AG09319 (cell line): Measurements from ENCODE around the gene RAE1.

Experiments
- DNase-seq: peaks from one replicate; pipeline ENCODE4 v3.0.0-alpha.2; 2010; ENCODE audit warnings: low read depth; ENCODE audit errors: extremely low read depth
- TF ChIP-seq, protein P1 (sequence below): IDR thresholded peaks from 2 replicates; pipeline ENCODE4 v1.5.1; 2011; ENCODE audit warnings: low read depth, mild to moderate bottlenecking, inconsistent platforms, low read length, moderate library complexity

RAE1 gene

DNA sequence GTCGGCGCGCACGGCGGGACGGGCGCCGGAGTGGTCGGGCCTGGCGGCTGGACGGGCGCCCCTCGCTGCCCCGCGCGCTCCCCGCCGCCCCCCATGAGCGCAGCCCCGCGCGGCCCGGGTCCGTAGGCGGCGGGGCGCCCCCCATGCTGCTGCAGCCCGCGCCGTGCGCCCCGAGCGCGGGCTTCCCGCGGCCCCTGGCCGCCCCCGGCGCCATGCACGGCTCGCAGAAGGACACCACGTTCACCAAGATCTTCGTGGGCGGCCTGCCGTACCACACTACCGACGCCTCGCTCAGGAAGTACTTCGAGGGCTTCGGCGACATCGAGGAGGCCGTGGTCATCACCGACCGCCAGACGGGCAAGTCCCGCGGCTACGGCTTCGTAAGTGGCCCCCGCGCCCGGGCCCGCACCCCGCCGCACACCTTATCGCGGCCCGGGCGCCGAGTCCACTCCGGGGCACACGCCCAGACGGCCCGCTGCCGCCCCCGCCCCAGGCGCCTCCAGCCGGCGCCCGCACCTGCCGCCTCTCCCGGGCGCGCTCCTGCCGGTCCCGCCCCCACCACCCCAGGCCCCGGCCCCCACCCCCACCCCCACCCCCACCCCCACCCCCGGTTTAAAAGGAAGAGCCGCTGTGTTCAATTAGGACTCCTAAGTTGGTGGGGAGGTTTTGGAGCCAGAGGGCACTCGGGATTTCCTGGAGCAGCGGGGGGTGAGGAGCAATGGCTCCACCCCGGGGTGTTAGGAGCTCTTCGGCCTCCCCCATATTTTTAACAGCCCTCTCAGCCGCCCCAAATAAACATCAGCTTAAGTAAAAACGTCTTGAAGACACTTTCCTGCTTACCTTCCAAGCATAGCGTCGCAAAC, 40.6 kb downstream of the RAE1 start:
- no peak for DNase-seq
- TF ChIP-seq, protein P1, sequence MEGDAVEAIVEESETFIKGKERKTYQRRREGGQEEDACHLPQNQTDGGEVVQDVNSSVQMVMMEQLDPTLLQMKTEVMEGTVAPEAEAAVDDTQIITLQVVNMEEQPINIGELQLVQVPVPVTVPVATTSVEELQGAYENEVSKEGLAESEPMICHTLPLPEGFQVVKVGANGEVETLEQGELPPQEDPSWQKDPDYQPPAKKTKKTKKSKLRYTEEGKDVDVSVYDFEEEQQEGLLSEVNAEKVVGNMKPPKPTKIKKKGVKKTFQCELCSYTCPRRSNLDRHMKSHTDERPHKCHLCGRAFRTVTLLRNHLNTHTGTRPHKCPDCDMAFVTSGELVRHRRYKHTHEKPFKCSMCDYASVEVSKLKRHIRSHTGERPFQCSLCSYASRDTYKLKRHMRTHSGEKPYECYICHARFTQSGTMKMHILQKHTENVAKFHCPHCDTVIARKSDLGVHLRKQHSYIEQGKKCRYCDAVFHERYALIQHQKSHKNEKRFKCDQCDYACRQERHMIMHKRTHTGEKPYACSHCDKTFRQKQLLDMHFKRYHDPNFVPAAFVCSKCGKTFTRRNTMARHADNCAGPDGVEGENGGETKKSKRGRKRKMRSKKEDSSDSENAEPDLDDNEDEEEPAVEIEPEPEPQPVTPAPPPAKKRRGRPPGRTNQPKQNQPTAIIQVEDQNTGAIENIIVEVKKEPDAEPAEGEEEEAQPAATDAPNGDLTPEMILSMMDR, result no peak

DNA sequence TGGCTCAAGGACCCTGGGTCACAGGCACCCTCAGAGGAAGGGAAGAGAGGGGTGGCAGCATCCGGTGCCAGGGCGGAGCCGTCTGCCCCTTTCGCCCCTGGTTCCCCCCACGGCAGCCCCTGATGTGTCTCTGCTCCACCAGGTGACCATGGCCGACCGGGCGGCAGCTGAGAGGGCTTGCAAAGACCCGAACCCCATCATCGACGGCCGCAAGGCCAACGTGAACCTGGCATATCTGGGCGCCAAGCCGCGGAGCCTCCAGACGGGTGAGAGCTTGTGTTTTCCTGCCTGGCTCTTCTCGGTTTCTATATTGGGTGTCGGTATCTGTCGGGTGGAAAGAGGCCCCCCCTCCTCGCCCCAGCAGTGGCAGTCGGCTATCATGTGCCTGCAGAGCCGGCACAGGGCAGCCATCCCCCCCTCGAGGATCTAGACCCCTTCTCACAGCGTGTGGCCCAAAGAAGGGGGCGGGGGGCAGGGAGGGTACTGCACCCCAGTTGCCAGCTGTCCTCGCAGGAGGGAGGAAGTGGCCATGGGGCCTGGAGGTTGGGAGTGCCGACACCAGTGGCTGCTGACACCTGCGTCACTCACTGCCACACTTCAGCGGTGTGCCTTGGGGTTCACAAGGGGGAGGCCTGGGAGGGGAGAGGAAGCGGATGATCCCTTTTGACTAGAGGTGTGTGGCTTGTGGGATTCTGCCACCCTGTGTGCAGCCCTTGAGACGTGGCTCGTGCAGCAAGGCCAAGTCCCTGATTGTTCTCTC, 41.6 kb downstream of the RAE1 start:
- no peak for DNase-seq
- TF ChIP-seq, protein P1, result no peak

DNA sequence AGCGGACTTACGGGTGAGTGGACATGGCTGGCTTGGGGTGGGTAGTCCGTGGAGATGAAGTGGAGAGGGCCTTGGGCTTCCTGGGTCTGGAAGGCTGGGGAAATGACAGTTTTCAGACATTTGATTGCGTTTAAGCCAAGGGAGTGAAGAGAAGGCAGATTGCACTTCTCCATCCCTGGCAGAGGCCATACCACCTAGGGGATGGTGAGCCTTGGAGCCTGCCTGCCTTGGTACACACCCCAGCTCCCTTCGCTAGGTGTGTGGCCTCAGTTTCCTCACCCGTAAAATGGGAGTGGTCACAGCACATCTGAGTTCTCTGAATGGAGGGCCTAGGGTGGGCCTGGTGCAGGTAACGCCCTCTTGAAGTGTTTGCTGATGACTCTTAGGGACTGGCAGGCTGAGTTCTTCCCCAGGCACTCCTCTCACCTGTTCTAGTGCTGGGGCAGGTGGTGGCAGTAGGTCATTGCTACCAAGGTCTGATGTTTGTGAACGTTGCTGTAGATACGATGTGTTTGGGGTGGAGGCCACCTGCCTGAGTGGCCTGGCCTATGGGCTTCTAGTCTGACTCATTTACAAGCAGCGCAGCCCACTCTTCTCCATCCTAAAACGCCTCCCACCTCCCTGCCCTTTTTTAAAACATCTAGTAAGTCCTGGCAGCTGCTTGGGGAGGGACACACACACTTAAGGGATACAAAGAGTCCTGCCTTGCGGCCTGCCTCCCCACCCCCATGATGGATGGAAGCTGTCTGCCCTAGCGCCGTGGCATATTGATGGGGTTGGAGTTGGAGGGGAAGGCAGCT, 42.5 kb downstream of the RAE1 start:
- DNase-seq, result no peak
- TF ChIP-seq, protein P1, result no peak

DNA sequence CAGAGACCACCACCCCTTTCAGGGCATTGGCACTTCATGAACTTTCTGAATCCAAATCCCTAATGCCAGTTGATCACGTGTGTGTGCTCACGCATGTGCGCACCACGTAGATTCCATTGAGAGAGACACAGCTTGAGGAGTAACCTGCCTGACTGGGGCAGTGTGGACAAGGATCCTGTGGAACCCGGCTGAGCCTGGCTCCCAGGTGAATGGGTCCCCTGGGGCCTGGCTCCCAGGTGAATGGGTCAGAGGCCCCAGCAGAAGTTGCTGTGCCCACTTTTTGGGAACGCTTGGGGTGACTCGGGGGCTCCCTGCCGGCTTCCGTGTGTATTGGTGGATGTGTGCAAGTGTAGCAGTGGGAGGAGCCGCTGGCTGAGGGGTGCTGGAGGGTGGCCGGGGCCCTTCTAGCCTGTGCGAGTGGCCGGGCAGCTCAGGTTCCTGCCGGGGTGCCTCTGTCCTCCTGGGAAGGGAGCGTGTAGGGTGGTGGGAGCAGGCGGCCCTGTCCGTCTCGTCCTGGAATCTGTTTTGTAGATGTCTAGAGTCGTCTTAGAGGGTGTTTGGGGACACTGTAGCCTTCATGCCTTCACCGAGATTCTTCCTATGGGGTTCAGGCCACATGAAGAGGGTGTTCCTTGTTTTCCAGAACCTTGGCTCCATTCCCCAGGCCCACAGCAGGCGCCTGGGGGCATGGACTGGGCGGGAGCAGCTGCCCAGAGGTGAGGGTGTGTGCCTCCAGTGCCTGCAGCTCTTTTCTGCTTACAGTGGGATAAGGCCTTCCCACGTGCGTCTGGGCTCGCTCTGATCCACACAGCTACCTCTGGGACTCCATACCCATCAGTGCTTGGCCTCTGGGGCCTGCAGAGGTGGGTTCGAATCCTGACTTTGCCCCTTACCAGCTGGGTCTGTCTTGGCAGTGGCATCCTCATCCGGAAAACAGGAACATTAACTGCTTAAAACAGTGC, 43.3 kb downstream of the RAE1 start:
- TF ChIP-seq, protein P1, result no peak
- DNase-seq, result no peak

DNA sequence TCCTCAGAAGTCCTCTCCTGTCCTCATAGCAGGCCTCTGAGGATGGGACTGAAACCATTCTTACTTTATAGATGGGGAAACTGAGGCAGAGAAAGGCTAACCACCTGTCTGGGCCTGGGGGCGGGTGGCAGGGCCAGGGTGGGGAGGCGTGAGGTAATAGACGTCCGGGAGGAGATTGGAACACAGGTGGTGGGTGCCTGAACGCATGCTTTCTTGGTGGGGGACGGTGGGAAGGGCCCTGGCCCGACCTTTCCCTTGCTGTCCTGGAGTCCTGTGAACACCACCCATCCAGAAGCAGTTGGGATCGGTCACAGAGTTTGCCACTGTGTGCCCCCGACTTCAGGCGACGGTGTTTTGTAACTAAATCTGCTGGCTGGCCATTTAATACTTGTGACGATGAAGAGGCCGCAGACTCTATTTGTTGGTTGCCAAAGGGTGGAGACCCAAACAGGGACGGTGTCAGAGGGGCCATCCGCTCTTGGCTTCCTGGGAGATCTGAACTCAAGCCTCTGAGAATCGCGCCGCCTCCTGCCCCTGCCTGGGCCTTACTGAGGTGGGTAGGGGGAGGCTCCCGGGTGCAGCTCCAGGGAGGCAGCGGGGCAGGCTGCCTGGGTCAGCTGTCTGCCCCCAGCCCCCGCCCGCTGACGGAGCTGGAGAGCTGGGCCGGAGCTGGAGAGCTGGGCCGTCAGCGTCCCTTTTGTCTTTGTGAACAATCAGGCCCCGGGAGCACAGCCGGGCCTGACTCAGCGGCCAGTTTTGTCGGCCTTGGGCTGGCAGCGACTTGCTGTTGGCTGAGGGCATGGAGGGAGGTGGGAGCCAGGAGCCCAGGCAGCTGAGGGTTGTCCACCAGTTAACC, 44.3 kb downstream of the RAE1 start:
- TF ChIP-seq, protein P1, result no peak
- peak; percentile 25 for DNase-seq
